Measurements from ENCODE around the gene KRT86. TPM values are rescaled to one million over a fixed set of nuclear protein-coding genes. Genes with fewer than 3 reads are reported as not detected.

Gene KRT86
- total and polyA plus RNA-seq, 2 donors (not counting 1 experiment from before 2014, with no cell fraction given) = not detected

GRCh38 chr12:52352951-52353350 lies 78.5 kb downstream of the KRT86 start:
- intact Hi-C loops (cut with micrococcal nuclease) = no loop called here
- DNase-seq (no peak), ATAC-seq (ENCODE audit: low read depth) (no peak)
- H3K27ac ChIP-seq (ENCODE audit: low read length in 2 of 2) = no peak overlapping the region
- H3K9me3 Mint-ChIP-seq (ENCODE audit: insufficient read depth) = no peaks in the 10 kb centered on the region
- H2AFZ ChIP-seq (ENCODE audit: insufficient read depth, low read depth, low read length, poor library complexity, severe bottlenecking) = no peak overlapping the region
- H3K36me3 ChIP-seq (replicated peaks in 1 of 2; ENCODE audit: control extremely low read depth in 1 of 2, control insufficient read depth in 1 of 2, extremely low read depth in 1 of 2, insufficient read depth in 2 of 2, low read length in 1 of 2) = no peaks in the 10 kb centered on the region
- no peaks in the 10 kb centered on the region for H4K20me1 ChIP-seq (ENCODE audit: control insufficient read depth, insufficient read depth, low read length, poor library complexity, severe bottlenecking)
- H3K79me2 ChIP-seq (ENCODE audit: control insufficient read depth, insufficient read depth, low read length) = no peaks in the 10 kb centered on the region
- TF ChIP-seq, protein P1, sequence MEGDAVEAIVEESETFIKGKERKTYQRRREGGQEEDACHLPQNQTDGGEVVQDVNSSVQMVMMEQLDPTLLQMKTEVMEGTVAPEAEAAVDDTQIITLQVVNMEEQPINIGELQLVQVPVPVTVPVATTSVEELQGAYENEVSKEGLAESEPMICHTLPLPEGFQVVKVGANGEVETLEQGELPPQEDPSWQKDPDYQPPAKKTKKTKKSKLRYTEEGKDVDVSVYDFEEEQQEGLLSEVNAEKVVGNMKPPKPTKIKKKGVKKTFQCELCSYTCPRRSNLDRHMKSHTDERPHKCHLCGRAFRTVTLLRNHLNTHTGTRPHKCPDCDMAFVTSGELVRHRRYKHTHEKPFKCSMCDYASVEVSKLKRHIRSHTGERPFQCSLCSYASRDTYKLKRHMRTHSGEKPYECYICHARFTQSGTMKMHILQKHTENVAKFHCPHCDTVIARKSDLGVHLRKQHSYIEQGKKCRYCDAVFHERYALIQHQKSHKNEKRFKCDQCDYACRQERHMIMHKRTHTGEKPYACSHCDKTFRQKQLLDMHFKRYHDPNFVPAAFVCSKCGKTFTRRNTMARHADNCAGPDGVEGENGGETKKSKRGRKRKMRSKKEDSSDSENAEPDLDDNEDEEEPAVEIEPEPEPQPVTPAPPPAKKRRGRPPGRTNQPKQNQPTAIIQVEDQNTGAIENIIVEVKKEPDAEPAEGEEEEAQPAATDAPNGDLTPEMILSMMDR (IDR thresholded peaks at IDR 0.05) = no peak
- no peak for TF ChIP-seq EZH2 (IDR thresholded peaks at IDR 0.05; ENCODE audit: borderline replicate concordance, insufficient read depth, low read depth, low read length, poor library complexity, severe bottlenecking)
- no peaks in the 10 kb centered on the region for H3K9me3 ChIP-seq (ENCODE audit: control extremely low read depth in 1 of 3, control insufficient read depth in 2 of 3, insufficient read depth in 1 of 3, low read length in 2 of 3)
- CTCF ChIA-PET = no interaction called here
- H3K9ac ChIP-seq (ENCODE audit: low read length) = no peak overlapping the region
- no CpG with 5 or more reads among the region's 2 CpGs for WGBS (ENCODE audit: insufficient coverage)
- no peak overlapping the region for H3K27ac Mint-ChIP-seq
- peaks cover 12% of the 10 kb centered on the region for H3K4me1 Mint-ChIP-seq
- POLR2A ChIA-PET = no interaction called here
- H3K4me2 ChIP-seq (replicated peaks; ENCODE audit: low read depth, low read length, poor library complexity, severe bottlenecking) = no peak overlapping the region
- H3K4me3 Mint-ChIP-seq = no peak overlapping the region
- peaks cover 2 to 4% of the 10 kb centered on the region in 2 donors for H3K4me1 ChIP-seq (ENCODE audit: control insufficient read depth in 2 of 2, insufficient read depth in 2 of 2, low read length in 2 of 2)
- H3K27me3 Mint-ChIP-seq = peaks cover 21% of the 10 kb centered on the region
- H3K27me3 ChIP-seq (replicated peaks in 1 of 4; ENCODE audit: control extremely low read depth in 1 of 4, control insufficient read depth in 3 of 4, insufficient read depth in 4 of 4, low read length in 3 of 4) = peaks cover 0 to 9% (median 3%) of the 10 kb centered on the region in 4 experiments
- no peak overlapping the region for H3K4me3 ChIP-seq (ENCODE audit: control extremely low read depth in 1 of 5, extremely low read depth in 1 of 5, insufficient read depth in 1 of 5, low read depth in 2 of 5, low read length in 4 of 5)

GRCh38 chr12:52353766-52354165 lies 79.3 kb downstream of the KRT86 start:
- no peak overlapping the region for H3K4me3 Mint-ChIP-seq
- H3K4me1 Mint-ChIP-seq = peaks cover 20% of the 10 kb centered on the region
- intact Hi-C loops (cut with micrococcal nuclease) = no loop called here
- WGBS (ENCODE audit: insufficient coverage) = 90% methylated on average over 1 of the region's 3 CpGs
- Histone ChIP-seq H3K27me3 (replicated peaks in 1 of 4; ENCODE audit: control extremely low read depth in 1 of 4, control insufficient read depth in 3 of 4, insufficient read depth in 4 of 4, low read length in 3 of 4) (peaks cover 0 to 9% (median 3%) of the 10 kb centered on the region in 4 experiments), H2AFZ (ENCODE audit: insufficient read depth, low read depth, low read length, poor library complexity, severe bottlenecking) (no peak overlapping the region), H3K36me3 (replicated peaks in 1 of 2; ENCODE audit: control extremely low read depth in 1 of 2, control insufficient read depth in 1 of 2, extremely low read depth in 1 of 2, insufficient read depth in 2 of 2, low read length in 1 of 2) (no peaks in the 10 kb centered on the region), H3K79me2 (ENCODE audit: control insufficient read depth, insufficient read depth, low read length) (no peaks in the 10 kb centered on the region), H3K4me3 (ENCODE audit: control extremely low read depth in 1 of 5, extremely low read depth in 1 of 5, insufficient read depth in 1 of 5, low read depth in 2 of 5, low read length in 4 of 5) (no peak overlapping the region), H3K4me1 (ENCODE audit: control insufficient read depth in 2 of 2, insufficient read depth in 2 of 2, low read length in 2 of 2) (peaks cover 10 to 12% of the 10 kb centered on the region in 2 donors), H3K9me3 (ENCODE audit: control extremely low read depth in 1 of 3, control insufficient read depth in 2 of 3, insufficient read depth in 1 of 3, low read length in 2 of 3) (no peaks in the 10 kb centered on the region), H3K9ac (ENCODE audit: low read length) (no peak overlapping the region), H3K4me2 (replicated peaks; ENCODE audit: low read depth, low read length, poor library complexity, severe bottlenecking) (no peak overlapping the region), H3K27ac (ENCODE audit: low read length in 2 of 2) (no peak overlapping the region), H4K20me1 (ENCODE audit: control insufficient read depth, insufficient read depth, low read length, poor library complexity, severe bottlenecking) (no peaks in the 10 kb centered on the region)
- ChIA-PET POLR2A (no interaction called here), CTCF (no interaction called here)
- TF ChIP-seq, protein P1 (IDR thresholded peaks at IDR 0.05) = no peak
- no peak for TF ChIP-seq EZH2 (IDR thresholded peaks at IDR 0.05; ENCODE audit: borderline replicate concordance, insufficient read depth, low read depth, low read length, poor library complexity, severe bottlenecking)
- peaks cover 18% of the 10 kb centered on the region for H3K27me3 Mint-ChIP-seq
- no peaks in the 10 kb centered on the region for H3K9me3 Mint-ChIP-seq (ENCODE audit: insufficient read depth)
- no peak for ATAC-seq (ENCODE audit: low read depth)
- DNase-seq = no peak
- H3K27ac Mint-ChIP-seq = no peak overlapping the region
